Nucleus accumbens (tissue), 56 donors: Measurements from ENCODE around the gene ARMC9.
"Not testable (repeated sequence)": the region's sequence is repeated elsewhere in the genome, so short reads cannot be mapped to it uniquely, and the experiment has no call there.

Source experiments
- DNase-seq, 56 donors: peaks; one replicate each; lab custom pipeline; 2025; lab: John Stamatoyannopoulos, UW

ARMC9 gene

GRCh38 chr2:231335591-231335990 lies 137.2 kb downstream of the ARMC9 start:
- DNase-seq: no peak

- DNase-seq: no peak
These were observed 137.8 kb downstream of the ARMC9 start for GRCh38 chr2:231336236-231336635.

- DNase-seq: no peak
These were observed 138.3 kb downstream of the ARMC9 start for GRCh38 chr2:231336700-231337099.

GRCh38 chr2:231337807-231338759 lies 139.7 kb downstream of the ARMC9 start:
- no peak for DNase-seq

- no peak for DNase-seq
These were observed 140.9 kb downstream of the ARMC9 start for GRCh38 chr2:231339316-231339715.

- no peak for DNase-seq
These were observed 142.7 kb downstream of the ARMC9 start for GRCh38 chr2:231341100-231341499.

GRCh38 chr2:231342061-231342711 lies 143.8 kb downstream of the ARMC9 start:
- DNase-seq: peak in 16 of 56 donors; percentile 6 to 44 (median 24)

GRCh38 chr2:231343006-231343710 lies 144.7 kb downstream of the ARMC9 start:
- DNase-seq: no peak

GRCh38 chr2:231343988-231344387 lies 145.6 kb downstream of the ARMC9 start:
- DNase-seq: no peak

GRCh38 chr2:231344851-231345250 lies 146.4 kb downstream of the ARMC9 start:
- DNase-seq: no peak

- no peak for DNase-seq
These were observed 148.7 kb downstream of the ARMC9 start for GRCh38 chr2:231347081-231347480.

- no peak for DNase-seq
These were observed 149.2 kb downstream of the ARMC9 start for GRCh38 chr2:231347638-231348037.

GRCh38 chr2:231348173-231348572 lies 149.7 kb downstream of the ARMC9 start:
- DNase-seq: no peak

- peak in 40 of 56 donors; percentile 9 to 73 (median 38) for DNase-seq
These were observed 150.4 kb downstream of the ARMC9 start for GRCh38 chr2:231348704-231349373.

- not testable (repeated sequence) for DNase-seq
These were observed 150.9 kb downstream of the ARMC9 start for GRCh38 chr2:231349374-231349735.

GRCh38 chr2:231351648-231352047 lies 153.2 kb downstream of the ARMC9 start:
- no peak for DNase-seq

GRCh38 chr2:231353469-231353868 lies 155.0 kb downstream of the ARMC9 start:
- DNase-seq: no peak

- peak in 2 of 56 donors; percentile 16 to 26 for DNase-seq
These were observed 157.4 kb downstream of the ARMC9 start for GRCh38 chr2:231355508-231356465.

GRCh38 chr2:231356466-231356844 lies 158.0 kb downstream of the ARMC9 start:
- no peak for DNase-seq
